GM19099 (cell line): ENCODE results near the gene ADAMTS9.

Experiments
- POLR2A ChIP-seq: IDR thresholded peaks from 3 replicates; pipeline ENCODE4 v1.6.1; 2011; ENCODE audit warnings: low read depth; ENCODE audit not compliant: insufficient read length; ENCODE audit errors: extremely low read depth

Gene ADAMTS9

DNA sequence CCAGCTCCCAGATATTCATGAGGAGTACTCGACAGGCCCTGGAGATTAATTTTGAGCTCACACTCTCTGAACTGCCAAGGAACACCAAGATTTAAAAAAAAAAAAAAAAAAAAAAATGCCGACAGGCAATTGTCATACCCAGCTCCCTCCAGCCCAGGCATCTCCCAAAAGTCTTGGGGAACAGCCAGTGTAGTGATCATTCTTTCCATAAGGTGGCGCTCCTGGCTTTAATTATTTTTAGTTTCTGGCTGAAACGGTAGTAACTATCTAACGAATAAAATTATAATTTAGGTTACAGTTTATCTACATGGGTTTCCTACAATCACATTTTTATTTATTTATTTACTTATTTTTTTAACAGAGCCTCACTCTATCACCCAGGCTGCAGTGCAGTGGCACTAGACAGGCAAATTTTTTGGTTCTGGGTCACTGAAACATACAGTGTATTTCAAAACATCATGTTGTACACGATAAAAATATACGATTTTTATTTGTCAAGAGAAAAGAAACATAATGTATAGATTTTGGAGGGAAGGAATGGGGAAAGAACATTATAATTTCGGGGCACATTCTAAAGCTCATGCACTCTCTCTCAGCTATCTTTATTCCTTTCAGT is 157.3 kb downstream of the ADAMTS9 start:
- TF ChIP-seq POLR2A: no peak

DNA sequence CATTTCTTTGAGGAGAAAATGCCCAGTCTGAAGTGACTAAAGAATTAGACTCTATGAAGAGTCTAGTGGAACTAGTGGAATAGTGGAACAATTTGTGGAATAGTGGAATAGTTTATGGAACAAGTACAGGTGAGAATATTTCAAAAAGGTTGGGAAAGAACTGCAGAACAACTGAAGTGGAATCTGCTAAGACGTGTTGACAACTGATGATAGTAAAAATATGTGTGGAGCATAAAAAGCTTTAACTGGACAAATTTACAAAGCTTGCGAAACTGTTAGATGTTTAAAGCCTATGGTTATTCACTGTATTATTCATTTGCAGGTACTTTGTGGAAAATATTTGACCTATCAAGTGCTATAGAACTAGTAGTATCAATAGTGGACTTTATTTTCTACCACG is 164.5 kb downstream of the ADAMTS9 start:
- no peak for TF ChIP-seq POLR2A

DNA sequence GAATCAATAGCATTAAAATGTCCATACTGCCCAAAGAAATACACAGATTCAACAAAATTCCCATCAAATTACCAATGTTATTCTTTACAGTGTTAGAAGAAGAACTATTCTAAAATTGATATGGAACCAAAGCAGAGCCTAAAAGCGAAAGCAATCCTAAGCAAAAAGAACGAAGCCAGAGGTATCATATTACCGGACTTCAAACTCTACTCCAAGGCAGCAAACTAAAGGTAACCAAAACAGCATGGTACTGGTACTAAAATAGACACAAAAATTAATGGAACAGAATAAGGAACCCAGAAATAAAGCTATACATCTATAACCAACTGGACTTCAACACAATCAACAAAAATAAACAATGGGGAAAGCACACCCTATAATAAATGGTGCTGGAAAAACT is 167.5 kb downstream of the ADAMTS9 start:
- TF ChIP-seq POLR2A: no peak

DNA sequence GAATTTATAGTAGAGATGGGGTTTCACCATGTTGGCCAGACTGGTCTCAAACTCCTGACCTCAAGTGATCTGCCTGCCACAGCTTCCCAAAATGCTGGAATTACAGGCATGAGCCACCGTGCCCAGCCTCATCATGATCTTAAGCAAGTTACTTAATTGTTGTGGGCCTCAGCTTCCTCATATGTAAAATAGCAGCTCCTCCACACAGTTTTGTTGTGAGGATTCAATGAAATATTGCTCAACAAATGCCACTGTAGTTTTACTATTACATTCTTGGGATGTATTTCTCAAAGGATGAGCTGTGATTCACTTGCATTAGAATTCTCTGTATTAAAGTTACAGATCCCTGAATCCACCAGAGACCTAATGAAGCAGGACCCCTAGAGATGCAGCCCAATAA is 168.8 kb downstream of the ADAMTS9 start:
- TF ChIP-seq POLR2A: no peak

DNA sequence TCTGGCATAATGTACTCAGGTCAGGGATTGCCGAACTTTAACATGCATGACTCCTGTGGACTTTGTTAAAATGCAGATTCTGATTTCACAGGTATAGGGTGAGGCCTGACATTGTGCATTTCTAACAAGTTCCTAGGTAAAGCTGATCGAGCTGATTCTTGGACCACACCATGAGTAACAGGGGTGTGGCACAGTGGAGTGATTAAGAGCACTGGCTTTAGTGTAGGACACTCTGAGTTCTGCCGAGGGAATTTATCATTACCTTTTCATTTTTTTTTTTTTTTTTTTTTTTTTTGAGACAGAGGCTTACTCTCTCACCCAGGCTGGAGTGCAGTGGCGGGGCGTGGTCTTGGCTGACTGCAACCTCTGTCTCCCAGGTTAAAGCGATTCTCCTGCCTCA is 169.3 kb downstream of the ADAMTS9 start:
- TF ChIP-seq POLR2A: no peak

DNA sequence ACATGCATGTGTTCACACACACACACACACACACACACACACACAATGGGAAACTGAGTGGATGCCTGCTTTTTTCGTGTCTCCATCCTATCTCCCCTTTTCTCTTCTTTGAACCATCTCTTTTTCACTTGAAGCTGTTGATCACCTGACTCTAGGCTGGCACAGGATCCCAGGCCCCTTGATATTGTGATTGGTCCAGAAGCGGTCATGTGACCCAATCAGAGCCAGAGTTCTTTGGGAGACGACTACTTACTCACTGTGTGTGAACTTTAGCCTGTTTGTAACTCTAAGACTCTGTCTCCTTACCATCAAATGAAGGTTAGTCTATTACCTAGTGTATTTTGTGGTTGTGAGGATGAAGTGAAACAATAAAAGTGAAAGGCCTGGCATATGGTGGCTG is 172.9 kb downstream of the ADAMTS9 start:
- no peak for TF ChIP-seq POLR2A

DNA sequence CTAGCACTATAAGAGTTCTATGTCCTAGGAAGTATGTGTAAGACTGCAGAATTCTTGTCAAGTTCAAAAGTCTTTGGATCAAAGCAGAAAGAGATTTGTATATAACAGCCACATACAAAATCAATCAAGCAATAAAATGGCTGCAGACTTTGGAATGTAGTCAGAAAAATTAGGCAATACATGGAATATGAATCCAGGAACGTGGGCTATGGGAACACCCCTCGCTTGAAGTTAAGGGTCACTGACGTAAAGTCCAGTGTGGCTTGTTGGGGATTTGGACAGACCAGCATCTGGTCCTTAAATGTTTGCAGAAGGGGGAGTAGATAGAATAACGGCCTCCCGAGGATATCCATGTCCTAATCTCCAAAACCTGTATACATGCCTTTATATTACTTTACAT is 178.6 kb downstream of the ADAMTS9 start:
- TF ChIP-seq POLR2A: no peak

DNA sequence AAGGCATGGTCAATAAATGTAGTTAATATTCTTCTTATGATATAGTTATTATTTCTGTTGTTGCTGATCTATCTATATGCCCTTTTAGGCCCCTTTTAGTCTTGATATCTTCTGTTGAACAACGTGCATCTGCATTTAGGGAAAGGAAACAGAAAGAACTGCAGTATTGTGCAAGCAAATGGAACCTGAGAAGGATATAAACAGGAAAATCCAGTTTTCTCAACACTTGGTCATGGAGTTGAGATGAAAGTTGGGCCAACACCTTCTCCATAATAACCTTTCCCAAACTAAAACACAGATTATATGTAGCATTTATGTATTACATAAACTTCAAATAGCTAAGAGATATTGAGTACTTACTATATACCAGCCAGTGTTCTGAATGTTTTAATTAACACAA is 179.7 kb downstream of the ADAMTS9 start:
- no peak for TF ChIP-seq POLR2A

DNA sequence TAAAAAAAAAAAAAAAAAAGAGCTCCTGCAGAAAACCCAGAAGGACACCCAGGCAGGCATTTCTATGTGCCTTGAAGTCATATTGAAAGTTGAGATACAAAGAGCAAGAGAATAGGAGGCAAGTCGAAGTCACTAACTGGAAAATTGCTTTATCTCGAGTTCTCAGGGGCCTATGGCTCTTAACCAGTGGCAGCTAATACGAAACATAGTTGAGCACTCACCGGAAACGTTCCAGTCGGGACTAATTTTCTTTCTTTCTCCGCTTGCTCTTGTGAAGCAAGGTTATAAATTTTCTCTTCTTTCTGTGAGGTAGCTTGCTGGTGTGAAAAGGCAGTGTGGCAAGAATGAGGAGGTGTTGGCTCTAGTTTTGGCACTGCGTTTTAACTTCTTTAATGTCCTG is 181.5 kb downstream of the ADAMTS9 start:
- no peak for TF ChIP-seq POLR2A

DNA sequence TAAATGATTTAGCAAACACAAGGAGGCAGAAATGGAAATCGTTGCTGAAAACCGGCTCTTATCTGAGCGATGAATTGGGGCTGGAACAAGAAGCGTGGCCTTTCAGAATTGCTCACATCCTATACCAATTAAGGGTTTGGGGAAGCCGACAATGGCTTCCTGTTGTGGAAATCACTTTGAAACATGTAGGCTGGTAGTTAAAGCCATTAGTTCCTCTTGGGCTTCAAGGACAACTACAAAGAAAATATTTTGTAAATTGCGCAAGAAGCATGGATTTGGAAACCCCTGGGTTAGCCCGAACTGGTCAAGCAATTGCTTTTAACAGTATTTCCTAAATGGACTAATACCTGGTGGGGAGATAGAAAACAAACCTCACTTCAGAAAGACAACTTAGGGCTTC is 182.4 kb downstream of the ADAMTS9 start:
- TF ChIP-seq POLR2A: no peak

DNA sequence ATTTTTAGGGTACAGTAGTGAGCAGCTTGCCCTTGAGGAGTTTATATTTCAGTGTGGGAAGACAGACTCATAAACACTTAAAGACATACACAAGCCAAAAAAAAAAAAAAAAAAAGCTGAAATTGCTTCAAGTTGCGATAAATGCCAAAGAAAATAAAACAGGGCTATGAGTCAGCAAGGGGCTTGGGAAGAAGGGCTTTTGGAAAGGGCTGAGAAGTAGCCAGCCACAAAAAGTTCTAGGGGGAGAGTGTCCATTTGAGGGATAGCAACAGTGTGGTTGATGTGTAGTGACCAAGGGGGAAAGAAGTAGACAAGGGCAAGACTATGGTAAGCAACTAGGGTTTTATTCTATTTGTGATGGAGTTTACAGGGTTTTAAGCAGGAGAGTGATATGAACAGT is 185.5 kb downstream of the ADAMTS9 start:
- no peak for TF ChIP-seq POLR2A

DNA sequence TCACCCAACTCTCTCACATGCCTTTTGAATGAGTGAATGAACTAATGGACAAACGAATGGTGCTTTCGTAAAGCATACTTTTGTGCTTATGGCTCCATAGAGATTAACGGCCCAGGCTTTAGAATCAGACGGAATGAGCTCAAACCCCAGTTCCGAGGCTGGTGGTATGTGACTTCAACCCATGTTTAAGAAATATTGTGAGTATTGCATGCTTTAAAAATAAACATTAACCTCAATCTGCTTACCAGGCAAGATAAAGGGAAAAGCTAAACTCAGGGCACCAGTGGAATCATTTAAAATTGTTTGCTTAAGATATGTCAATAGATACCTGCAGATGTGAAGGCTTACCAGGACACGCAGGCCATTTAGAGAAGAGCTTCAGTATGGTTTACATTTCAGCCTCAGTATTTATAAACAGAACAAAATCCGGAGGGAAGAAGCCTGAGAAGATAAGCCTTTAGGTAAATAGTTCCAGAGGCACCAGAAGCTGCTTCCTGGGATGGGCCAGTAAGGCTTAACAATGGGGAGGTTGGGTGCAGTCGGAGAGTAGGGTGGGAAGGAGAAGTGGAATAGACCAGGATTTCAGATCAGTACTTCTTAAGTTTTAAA is 186.4 kb downstream of the ADAMTS9 start:
- no peak for TF ChIP-seq POLR2A

DNA sequence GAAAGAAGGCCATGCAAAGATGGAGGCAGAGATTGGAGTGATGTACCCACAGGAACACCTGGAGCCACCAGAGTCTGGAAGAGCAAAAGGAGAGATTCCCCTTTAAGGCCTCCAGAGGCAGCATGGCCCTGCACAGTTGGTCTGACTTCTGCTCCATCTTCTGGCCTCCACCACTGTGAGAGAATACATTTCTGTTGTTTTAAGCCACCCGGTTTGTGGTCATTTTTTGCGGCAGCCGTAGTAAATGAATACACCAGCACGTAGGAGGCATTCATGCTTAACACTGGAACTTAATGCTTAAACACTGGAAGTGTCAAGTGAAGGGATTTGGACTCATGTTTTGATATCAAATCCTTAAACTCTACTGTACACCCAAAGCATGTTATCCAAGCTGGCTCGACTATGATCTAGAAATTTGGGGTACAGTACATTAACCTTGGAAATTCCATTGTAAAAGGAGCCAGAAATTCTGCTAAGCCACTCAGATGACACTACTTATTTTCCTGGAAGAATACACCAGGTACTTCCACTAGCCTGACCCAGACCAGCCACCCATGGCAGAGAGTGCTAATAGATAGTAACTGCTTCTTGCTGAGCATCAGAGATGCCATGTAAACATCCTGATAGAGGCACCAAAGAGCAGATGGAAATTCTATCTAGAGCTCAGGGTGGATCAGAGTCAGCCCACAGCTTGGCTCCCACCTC is 190.9 kb downstream of the ADAMTS9 start:
- TF ChIP-seq POLR2A: no peak

DNA sequence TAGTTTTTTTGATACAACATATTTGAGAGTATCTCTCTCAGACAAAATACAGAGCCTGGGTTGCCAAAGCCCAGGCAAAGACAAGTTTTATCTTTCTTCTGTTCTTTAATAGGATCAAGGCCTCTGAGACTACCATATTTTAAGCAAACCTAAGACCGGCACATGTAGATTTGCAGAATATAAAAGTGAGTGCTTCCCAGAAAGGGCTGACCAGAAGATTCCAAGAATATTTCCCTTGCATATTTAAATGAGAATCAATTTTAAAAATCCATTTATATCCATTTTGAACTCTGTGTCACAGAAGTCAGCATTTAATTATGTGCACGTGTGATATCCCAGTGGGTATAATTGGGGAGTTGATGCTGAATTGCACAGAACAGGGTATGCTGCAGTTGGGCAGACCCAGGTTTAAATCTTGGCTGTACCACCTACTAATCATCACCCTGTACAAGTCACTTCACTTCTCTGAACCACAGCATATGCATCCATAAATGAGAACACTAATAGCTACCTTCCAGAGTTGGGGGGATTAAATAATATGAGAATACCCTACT is 191.9 kb downstream of the ADAMTS9 start:
- no peak for TF ChIP-seq POLR2A

DNA sequence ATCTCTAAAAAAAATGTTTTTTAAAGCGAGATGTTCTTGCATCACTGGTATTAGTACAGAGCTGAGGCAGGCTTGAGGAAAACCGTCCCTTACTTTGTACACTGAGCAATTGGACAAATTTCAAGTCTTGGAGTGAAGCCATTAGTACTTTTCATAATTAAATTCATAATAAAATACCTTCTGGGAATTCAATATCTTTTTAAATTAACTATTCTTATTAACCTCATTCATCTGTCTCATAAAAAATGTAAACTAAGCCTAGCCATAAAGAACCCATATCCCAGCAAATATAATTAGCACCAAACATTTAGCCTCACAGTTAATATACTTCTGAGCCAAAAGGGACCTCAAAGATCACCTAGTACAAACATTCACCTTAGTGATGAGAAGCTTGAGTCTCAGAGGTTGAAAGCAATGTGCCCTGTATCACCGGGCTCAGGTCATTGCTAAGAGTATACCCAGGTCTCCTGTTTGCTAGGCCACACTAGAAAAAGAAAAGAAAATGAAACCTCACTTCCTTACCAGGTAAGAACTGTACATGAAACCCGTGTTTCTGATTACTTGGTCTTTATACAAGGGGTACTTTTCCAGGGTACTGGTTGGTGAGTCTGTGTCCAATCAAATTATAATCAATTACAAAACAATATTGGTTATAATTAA is 192.5 kb downstream of the ADAMTS9 start:
- TF ChIP-seq POLR2A: no peak
